GM03348 (cell line): ENCODE results near the gene BICD2.
"Not testable (repeated sequence)": the region's sequence is repeated elsewhere in the genome, so short reads cannot be mapped to it uniquely, and the experiment has no call there.

ENCODE experiments used
- DNase-seq: peaks from one replicate; pipeline ENCODE4 v3.0.0; 2012; ENCODE audit warnings: low spot score

The BICD2 gene

GRCh38 chr9:92770360-92770995, 5.8 kb upstream of the BICD2 start:
- no peak for DNase-seq

- no peak for DNase-seq
These were observed 5.3 kb upstream of the BICD2 start for GRCh38 chr9:92769990-92770359.

GRCh38 chr9:92769286-92769685, 4.7 kb upstream of the BICD2 start:
- no peak for DNase-seq

GRCh38 chr9:92768816-92769215, 4.2 kb upstream of the BICD2 start:
- not testable (repeated sequence) for DNase-seq

- no peak for DNase-seq
These were observed 2.7 kb upstream of the BICD2 start for GRCh38 chr9:92767066-92768054.

GRCh38 chr9:92764988-92765936, 629 bp upstream of the BICD2 start:
- DNase-seq, result peak; percentile 97

- peak; percentile 62 for DNase-seq
These were observed 782 bp downstream of the BICD2 start for GRCh38 chr9:92763721-92764380.

- DNase-seq, result no peak
These were observed 1.6 kb downstream of the BICD2 start for GRCh38 chr9:92762781-92763708.

GRCh38 chr9:92762196-92762595, 2.4 kb downstream of the BICD2 start:
- no peak for DNase-seq

- no peak for DNase-seq
These were observed 2.9 kb downstream of the BICD2 start for GRCh38 chr9:92761686-92762085.

- DNase-seq, result no peak
These were observed 4.1 kb downstream of the BICD2 start for GRCh38 chr9:92760494-92760893.

GRCh38 chr9:92760070-92760469, 4.6 kb downstream of the BICD2 start:
- DNase-seq, result peak; percentile 71

GRCh38 chr9:92759446-92759845, 5.2 kb downstream of the BICD2 start:
- no peak for DNase-seq

- DNase-seq, result no peak
These were observed 7.8 kb downstream of the BICD2 start for GRCh38 chr9:92756792-92757191.

- DNase-seq, result no peak
These were observed 10.4 kb downstream of the BICD2 start for GRCh38 chr9:92754091-92754745.

- no peak for DNase-seq
These were observed 11.7 kb downstream of the BICD2 start for GRCh38 chr9:92752812-92753404.

- no peak for DNase-seq
These were observed 14.7 kb downstream of the BICD2 start for GRCh38 chr9:92749934-92750315.

GRCh38 chr9:92749071-92749933, 15.3 kb downstream of the BICD2 start:
- DNase-seq, result no peak

- DNase-seq, result no peak
These were observed 16.5 kb downstream of the BICD2 start for GRCh38 chr9:92748233-92748497.
